Neural cell (in vitro differentiated cells): ENCODE measurements around the gene PANK4.

Experiments used
- CTCF ChIP-seq: fragments of 450-650 bp; IDR thresholded peaks from 2 replicates; pipeline ENCODE4 v1.5.1; 2014; ENCODE audit warnings: antibody characterized with exemption, mild to moderate bottlenecking, moderate library complexity; ENCODE audit not compliant: poor library complexity, severe bottlenecking
- EP300 ChIP-seq: fragments of 450-650 bp; conservative IDR thresholded peaks from 2 replicates; pipeline ENCODE4 v1.6.1; 2014; ENCODE audit warnings: antibody characterized with exemption, mild to moderate bottlenecking, moderate library complexity; ENCODE audit not compliant: poor library complexity, severe bottlenecking
- EZH2 ChIP-seq: fragments of 200-600, 300-800 bp; shearing (Covaris generic), sonication (generic); IDR thresholded peaks from 2 replicates; pipeline ENCODE4 v1.6.1; 2014; ENCODE audit warnings: antibody characterized with exemption, low read length, borderline replicate concordance, mild to moderate bottlenecking; ENCODE audit not compliant: insufficient read depth, poor library complexity, severe bottlenecking
- MXI1 ChIP-seq: fragments of 450-650 bp; conservative IDR thresholded peaks from 2 replicates; pipeline ENCODE4 v1.6.1; 2014; ENCODE audit warnings: antibody characterized with exemption, mild to moderate bottlenecking; ENCODE audit not compliant: poor library complexity, severe bottlenecking
- POLR2AphosphoS5 ChIP-seq: IDR thresholded peaks from 2 replicates; pipeline ENCODE4 v1.6.1; 2012
- RAD21 ChIP-seq: fragments of 450-650 bp; conservative IDR thresholded peaks from 2 replicates; pipeline ENCODE4 v1.6.1; 2014; ENCODE audit warnings: antibody characterized with exemption, mild to moderate bottlenecking, moderate library complexity
- REST ChIP-seq: IDR thresholded peaks from 2 replicates; pipeline ENCODE4 v1.6.1; 2012; ENCODE audit warnings: borderline replicate concordance
- SMC3 ChIP-seq: fragments of 450-650 bp; conservative IDR thresholded peaks from 2 replicates; pipeline ENCODE4 v1.6.1; 2014; ENCODE audit warnings: antibody characterized with exemption, mild to moderate bottlenecking, moderate library complexity; ENCODE audit not compliant: poor library complexity
- TAF1 ChIP-seq: IDR thresholded peaks from 2 replicates; pipeline ENCODE4 v1.6.1; 2012; ENCODE audit warnings: low read depth

GRCh38 chr1:2541619-2542245 lies 15.3 kb upstream of the PANK4 start:
- no peak for TF ChIP-seq CTCF
- TF ChIP-seq RAD21 = no peak
- no peak for TF ChIP-seq EZH2
- no peak for TF ChIP-seq TAF1
- TF ChIP-seq REST = no peak
- no peak for TF ChIP-seq EP300
- TF ChIP-seq MXI1 = no peak
- no peak for TF ChIP-seq SMC3
- TF ChIP-seq POLR2AphosphoS5 = no peak
